ENCODE data around the gene TMPRSS9. TPM values are rescaled to one million over a fixed set of nuclear protein-coding genes. Genes with fewer than 3 reads are reported as not detected.

TMPRSS9 gene
- total and polyA plus RNA-seq, 2 donors from 2014 or later: not detected

GRCh38 chr19:2333807-2334211 is 26.3 kb upstream of the TMPRSS9 start:
- DNase-seq: peak in 1 of 5 donors; percentile 25
- Histone ChIP-seq H3K4me1 (ENCODE audit: control insufficient read depth in 2 of 3, insufficient read depth in 2 of 3, low read depth in 1 of 3, low read length in 3 of 3) (peaks cover 0 to 36% (median 21%) of the 10 kb centered on the region in 3 donors), H3K9ac (ENCODE audit: low read length in 3 of 3) (peak overlapping the region in 1 of 3 donors; percentile 16), H3K27ac (ENCODE audit: low read depth in 2 of 2, low read length in 2 of 2) (no peak overlapping the region), H3K36me3 (ENCODE audit: control insufficient read depth in 2 of 3, insufficient read depth in 3 of 3, low read length in 3 of 3) (peaks cover 0 to 3% (median 0%) of the 10 kb centered on the region in 3 donors), H3K27me3 (ENCODE audit: control insufficient read depth, insufficient read depth, low read length) (no peaks in the 10 kb centered on the region), H3K4me3 (ENCODE audit: low read length in 3 of 3) (no peak overlapping the region), H3K9me3 (ENCODE audit: control insufficient read depth in 2 of 3, insufficient read depth in 1 of 3, low read length in 3 of 3) (no peaks in the 10 kb centered on the region)
- FAIRE-seq: no peak
- TF ChIP-seq CTCF (IDR thresholded peaks at IDR 0.05; ENCODE audit: borderline replicate concordance, extremely low read depth, insufficient read depth): no peak
- intact Hi-C loops (cut with DNase I): no loop called here

GRCh38 chr19:2334426-2334825 is 25.6 kb upstream of the TMPRSS9 start:
- H3K9me3 ChIP-seq (ENCODE audit: control insufficient read depth in 2 of 3, insufficient read depth in 1 of 3, low read length in 3 of 3): no peaks in the 10 kb centered on the region
- no peak overlapping the region for H3K9ac ChIP-seq (ENCODE audit: low read length in 3 of 3)
- FAIRE-seq (no peak), DNase-seq (peak in 1 of 5 donors; percentile 74)
- peaks cover 0 to 32% (median 20%) of the 10 kb centered on the region in 3 donors for H3K4me1 ChIP-seq (ENCODE audit: control insufficient read depth in 2 of 3, insufficient read depth in 2 of 3, low read depth in 1 of 3, low read length in 3 of 3)
- no peak overlapping the region for H3K27ac ChIP-seq (ENCODE audit: low read depth in 2 of 2, low read length in 2 of 2)
- no peaks in the 10 kb centered on the region for H3K27me3 ChIP-seq (ENCODE audit: control insufficient read depth, insufficient read depth, low read length)
- intact Hi-C loops (cut with DNase I): no loop called here
- H3K4me3 ChIP-seq (ENCODE audit: low read length in 3 of 3): no peak overlapping the region
- TF ChIP-seq CTCF (IDR thresholded peaks at IDR 0.05; ENCODE audit: borderline replicate concordance, extremely low read depth, insufficient read depth): no peak
- H3K36me3 ChIP-seq (ENCODE audit: control insufficient read depth in 2 of 3, insufficient read depth in 3 of 3, low read length in 3 of 3): peaks cover 0 to 3% (median 0%) of the 10 kb centered on the region in 3 donors

GRCh38 chr19:2334986-2335846 is 24.8 kb upstream of the TMPRSS9 start:
- H3K9ac ChIP-seq (ENCODE audit: low read length in 3 of 3): no peak overlapping the region
- peaks cover 0 to 3% (median 3%) of the 10 kb centered on the region in 3 donors for H3K36me3 ChIP-seq (ENCODE audit: control insufficient read depth in 2 of 3, insufficient read depth in 3 of 3, low read length in 3 of 3)
- no peak overlapping the region for H3K4me3 ChIP-seq (ENCODE audit: low read length in 3 of 3)
- no peaks in the 10 kb centered on the region for H3K27me3 ChIP-seq (ENCODE audit: control insufficient read depth, insufficient read depth, low read length)
- no peak for TF ChIP-seq CTCF (IDR thresholded peaks at IDR 0.05; ENCODE audit: borderline replicate concordance, extremely low read depth, insufficient read depth)
- H3K9me3 ChIP-seq (ENCODE audit: control insufficient read depth in 2 of 3, insufficient read depth in 1 of 3, low read length in 3 of 3): no peaks in the 10 kb centered on the region
- peak in 2 of 5 donors; percentile 59 to 70 for DNase-seq
- no peak overlapping the region for H3K27ac ChIP-seq (ENCODE audit: low read depth in 2 of 2, low read length in 2 of 2)
- intact Hi-C loops (cut with DNase I): no loop called here
- H3K4me1 ChIP-seq (ENCODE audit: control insufficient read depth in 2 of 3, insufficient read depth in 2 of 3, low read depth in 1 of 3, low read length in 3 of 3): peaks cover 0 to 28% (median 15%) of the 10 kb centered on the region in 3 donors
- no peak for FAIRE-seq
